Measurements from ENCODE around the gene SETSIP. TPM values are rescaled to one million over a fixed set of nuclear protein-coding genes. Genes with fewer than 3 reads are reported as not detected.
A peak's percentile ranks its signal among the peaks of the same experiment; 100 is the strongest.

SETSIP gene, protein sequence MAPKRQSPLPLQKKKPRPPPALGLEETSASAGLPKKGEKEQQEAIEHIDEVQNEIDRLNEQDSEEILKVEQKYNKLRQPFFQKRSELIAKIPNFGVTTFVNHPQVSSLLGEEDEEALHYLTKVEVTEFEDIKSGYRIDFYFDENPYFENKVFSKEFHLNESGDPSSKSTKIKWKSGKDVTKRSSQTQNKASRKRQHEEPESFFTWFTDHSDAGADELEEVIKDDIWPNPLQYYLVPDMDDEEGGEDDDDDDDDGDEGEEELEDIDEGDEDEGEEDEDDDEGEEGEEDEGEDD
- total RNA-seq = 1 to 10 TPM in 1 of 8 experiments, under 1 TPM in 5, not detected in 2; 0.27 to 1.3 (median 0.71) TPM

- in situ Hi-C loops (cut with MboI; ENCODE audit: low pct_unique_long_range_greater_than_20kb in 2 of 9, low sequenced_read_pairs in 9 of 9, unreplicated experiment in 9 of 9) = no loop called here
- 23 to 76% (median 62%) methylated on average over 2 to 3 of the region's 3 CpGs; no CpG with 5 or more reads in 1 of the 10 experiments for WGBS, 10 experiments
- no peak for ATAC-seq (replicated peaks in 6 of 8)
- H3K4me3 ChIP-seq = no peak within 1 kb of the TSS
- H3K4me1 ChIP-seq (replicated peaks in 1 of 2) = no peaks in the 10 kb centered on the region
- H3K27ac ChIP-seq = no peak within 1 kb of the TSS
Measured at GRCh38 chr1:92075311-92075710, at the start of gene SETSIP. TSS of gene SETSIP (minus strand) at chr1:92075411. CDS start at chr1:92075411, 0 bp downstream.

GRCh38 chr1:92123868-92124267 lies 48.7 kb upstream of the SETSIP start:
- in situ Hi-C loops (cut with MboI; ENCODE audit: low pct_unique_long_range_greater_than_20kb in 2 of 9, low sequenced_read_pairs in 9 of 9, unreplicated experiment in 9 of 9) = no loop called here
- Histone ChIP-seq H3K27ac (no peak overlapping the region), H3K4me3 (no peak overlapping the region), H3K4me1 (replicated peaks in 1 of 2) (no peaks in the 10 kb centered on the region)
- no peak for ATAC-seq (replicated peaks in 6 of 8)
- 0 to 100% (median 89%) methylated on average over 2 to 3 of the region's 3 CpGs; no CpG with 5 or more reads in 2 of the 10 experiments for WGBS, 10 experiments

GRCh38 chr1:92118826-92119225 lies 43.6 kb upstream of the SETSIP start:
- Histone ChIP-seq H3K27ac (no peak overlapping the region), H3K4me1 (replicated peaks in 1 of 2) (no peaks in the 10 kb centered on the region), H3K4me3 (no peak overlapping the region)
- ATAC-seq (replicated peaks in 6 of 8) = no peak
- in situ Hi-C loops (cut with MboI; ENCODE audit: low pct_unique_long_range_greater_than_20kb in 2 of 9, low sequenced_read_pairs in 9 of 9, unreplicated experiment in 9 of 9) = no loop called here
- 25 to 87% (median 52%) methylated on average over 2 to 3 of the region's 3 CpGs; no CpG with 5 or more reads in 1 of the 10 experiments for WGBS, 10 experiments

- ATAC-seq (replicated peaks in 6 of 8) = no peak
- Histone ChIP-seq H3K4me3 (no peak overlapping the region), H3K27ac (no peak overlapping the region), H3K4me1 (replicated peaks in 1 of 2) (no peaks in the 10 kb centered on the region)
- in situ Hi-C loops (cut with MboI; ENCODE audit: low pct_unique_long_range_greater_than_20kb in 2 of 9, low sequenced_read_pairs in 9 of 9, unreplicated experiment in 9 of 9) = no loop called here
- WGBS, 10 experiments = 17 to 100% (median 55%) methylated on average over 1 to 2 of the region's 2 CpGs
Measured at GRCh38 chr1:92117526-92117925, 42.3 kb upstream of the SETSIP start.

DNA sequence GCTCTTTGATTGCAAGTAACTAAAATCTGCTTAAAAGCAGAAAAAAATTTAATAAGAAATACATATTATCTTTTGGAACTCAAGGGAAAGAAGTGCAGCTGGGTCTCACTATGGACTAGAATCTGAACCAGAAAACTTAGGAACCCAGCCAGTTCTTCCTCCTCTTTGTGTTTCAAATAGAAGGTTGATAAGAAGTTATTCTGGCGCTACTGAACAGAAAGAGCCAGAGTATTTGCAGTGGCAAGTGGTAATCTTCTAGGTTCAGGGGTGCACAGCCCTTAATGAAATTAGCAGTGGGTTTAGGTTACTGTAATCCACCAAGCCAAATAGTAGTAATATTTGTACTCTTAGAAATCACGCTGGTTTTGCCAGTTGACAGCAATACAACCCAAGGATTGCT lies 33.4 kb upstream of the SETSIP start:
- no peak for ATAC-seq (replicated peaks in 6 of 8)
- 80 to 100% (median 98%) methylated on average over 1 to 2 of the region's 2 CpGs for WGBS, 10 experiments

DNA sequence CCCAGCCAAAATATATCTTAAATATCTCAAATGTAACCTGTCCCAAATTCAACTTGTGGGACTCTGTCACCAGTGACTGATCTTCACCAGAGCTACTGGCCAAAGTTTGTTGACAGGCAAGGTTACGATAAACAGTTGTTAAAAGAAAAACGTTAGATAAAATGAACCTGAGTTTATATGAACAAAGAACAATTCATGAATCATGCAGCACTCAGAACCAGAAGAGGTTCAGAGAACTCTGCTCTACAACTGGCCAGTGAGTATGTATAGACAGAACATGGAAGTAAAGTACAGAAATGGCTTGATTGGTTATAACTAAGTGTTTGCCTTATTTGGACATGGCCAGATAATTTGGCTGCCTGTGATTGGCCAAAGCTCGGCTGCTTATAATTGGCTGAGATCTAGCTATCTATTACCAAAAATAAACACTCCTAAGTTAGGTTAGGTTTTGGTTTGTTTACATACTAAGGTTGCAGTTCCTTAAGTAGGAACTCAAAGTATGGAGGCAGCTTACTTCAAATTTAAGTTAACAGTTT lies 30.4 kb upstream of the SETSIP start:
- in situ Hi-C loops (cut with MboI; ENCODE audit: low pct_unique_long_range_greater_than_20kb in 2 of 9, low sequenced_read_pairs in 9 of 9, unreplicated experiment in 9 of 9) = no loop called here
- WGBS, 10 experiments = 83 to 100% (median 96%) methylated on average over 1 to 3 of the region's 3 CpGs; no CpG with 5 or more reads in 2 of the 10 experiments
- Histone ChIP-seq H3K4me3 (no peak overlapping the region), H3K27ac (no peak overlapping the region), H3K4me1 (replicated peaks in 1 of 2) (no peaks in the 10 kb centered on the region)
- no peak for ATAC-seq (replicated peaks in 6 of 8)

More for the DNA sequence above, 33.4 kb upstream of the SETSIP start:
- Histone ChIP-seq H3K4me3 (no peak overlapping the region), H3K27ac (no peak overlapping the region), H3K4me1 (replicated peaks in 1 of 2) (no peaks in the 10 kb centered on the region)
- in situ Hi-C loops (cut with MboI; ENCODE audit: low pct_unique_long_range_greater_than_20kb in 2 of 9, low sequenced_read_pairs in 9 of 9, unreplicated experiment in 9 of 9) = no loop called here

- Histone ChIP-seq H3K27ac (no peak overlapping the region), H3K4me1 (replicated peaks in 1 of 2) (no peaks in the 10 kb centered on the region), H3K4me3 (no peak overlapping the region)
- no peak for ATAC-seq (replicated peaks in 6 of 8)
- in situ Hi-C loops (cut with MboI; ENCODE audit: low pct_unique_long_range_greater_than_20kb in 2 of 9, low sequenced_read_pairs in 9 of 9, unreplicated experiment in 9 of 9) = no loop called here
Measured at GRCh38 chr1:92096317-92096716, 21.1 kb upstream of the SETSIP start.

DNA sequence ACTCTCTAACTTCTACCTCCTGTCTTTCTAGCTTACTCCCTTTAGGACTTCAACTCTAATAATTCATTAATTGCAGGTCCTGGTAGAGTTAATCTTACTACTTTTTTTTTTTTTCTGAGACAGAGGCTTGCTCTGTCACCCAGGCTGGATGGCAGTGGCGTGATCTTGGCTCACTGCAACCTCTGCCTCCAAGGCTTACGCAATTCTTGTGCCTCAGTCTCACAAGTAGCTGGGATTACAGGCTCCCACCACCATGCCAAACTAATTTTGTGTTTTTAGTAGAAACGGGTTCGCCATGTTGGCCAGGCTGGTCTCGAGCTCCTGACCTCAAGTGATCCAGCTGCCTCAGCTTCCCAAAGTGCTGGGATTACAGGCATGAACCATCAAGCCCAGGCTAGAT lies 20.7 kb upstream of the SETSIP start:
- H3K4me3 ChIP-seq = no peak overlapping the region
- no peaks in the 10 kb centered on the region for H3K4me1 ChIP-seq (replicated peaks in 1 of 2)
- ATAC-seq (replicated peaks in 6 of 8) = no peak
- in situ Hi-C loops (cut with MboI; ENCODE audit: low pct_unique_long_range_greater_than_20kb in 2 of 9, low sequenced_read_pairs in 9 of 9, unreplicated experiment in 9 of 9) = no loop called here
- no peak overlapping the region for H3K27ac ChIP-seq
- 56 to 100% (median 87%) methylated on average over 1 to 5 of the region's 5 CpGs for WGBS, 10 experiments

DNA sequence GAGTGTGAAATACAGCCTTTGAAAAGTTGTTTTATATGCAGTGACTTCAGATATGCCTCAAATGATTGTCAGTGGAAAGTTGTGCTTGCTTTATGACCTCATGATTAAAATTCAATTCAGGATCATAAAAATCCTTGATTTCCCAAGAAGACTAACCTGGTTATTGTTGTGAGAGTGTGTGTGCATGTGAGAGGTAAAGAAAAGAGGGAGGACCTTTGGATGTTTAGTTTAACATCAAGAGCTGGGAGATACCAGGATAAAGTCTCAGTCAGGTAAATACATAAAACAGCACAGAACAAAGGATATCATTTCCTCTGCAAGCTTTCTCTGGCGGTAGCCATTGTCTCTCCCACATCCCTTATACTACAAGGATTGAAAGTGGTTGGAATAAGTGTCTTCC lies 19.4 kb upstream of the SETSIP start:
- no peak for ATAC-seq (replicated peaks in 6 of 8)
- in situ Hi-C loops (cut with MboI; ENCODE audit: low pct_unique_long_range_greater_than_20kb in 2 of 9, low sequenced_read_pairs in 9 of 9, unreplicated experiment in 9 of 9) = no loop called here
- Histone ChIP-seq H3K4me1 (replicated peaks in 1 of 2) (no peaks in the 10 kb centered on the region), H3K4me3 (no peak overlapping the region), H3K27ac (no peak overlapping the region)
- 83 to 100% (median 100%) methylated on average over 1 of the region's 1 CpG; no CpG with 5 or more reads in 2 of the 10 experiments for WGBS, 10 experiments

DNA sequence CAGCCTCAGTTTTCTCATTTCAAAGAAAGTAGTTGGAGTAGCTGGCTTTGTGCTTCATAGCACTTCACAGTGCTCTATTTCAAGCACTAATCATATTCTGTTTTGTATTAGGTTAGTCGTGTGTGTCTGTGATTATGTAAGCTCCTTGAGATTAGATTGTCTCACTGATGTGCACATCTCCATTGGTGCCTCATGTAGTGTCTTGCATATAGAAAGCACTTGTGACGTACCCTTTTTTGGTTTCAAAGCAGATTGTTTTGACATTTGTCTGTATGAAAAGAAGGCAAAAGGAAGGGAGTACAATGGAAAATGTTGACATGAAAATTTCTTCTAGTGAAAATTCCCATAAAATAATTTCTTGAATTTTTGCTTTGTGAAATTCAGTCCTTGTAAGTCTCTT lies 18.9 kb upstream of the SETSIP start:
- Histone ChIP-seq H3K27ac (no peak overlapping the region), H3K4me1 (replicated peaks in 1 of 2) (no peaks in the 10 kb centered on the region), H3K4me3 (no peak overlapping the region)
- in situ Hi-C loops (cut with MboI; ENCODE audit: low pct_unique_long_range_greater_than_20kb in 2 of 9, low sequenced_read_pairs in 9 of 9, unreplicated experiment in 9 of 9) = no loop called here
- ATAC-seq (replicated peaks in 6 of 8) = peak in 1 of 8 experiments; percentile 48
- WGBS, 10 experiments = 50 to 92% (median 68%) methylated on average over 1 to 2 of the region's 2 CpGs; no CpG with 5 or more reads in 2 of the 10 experiments

DNA sequence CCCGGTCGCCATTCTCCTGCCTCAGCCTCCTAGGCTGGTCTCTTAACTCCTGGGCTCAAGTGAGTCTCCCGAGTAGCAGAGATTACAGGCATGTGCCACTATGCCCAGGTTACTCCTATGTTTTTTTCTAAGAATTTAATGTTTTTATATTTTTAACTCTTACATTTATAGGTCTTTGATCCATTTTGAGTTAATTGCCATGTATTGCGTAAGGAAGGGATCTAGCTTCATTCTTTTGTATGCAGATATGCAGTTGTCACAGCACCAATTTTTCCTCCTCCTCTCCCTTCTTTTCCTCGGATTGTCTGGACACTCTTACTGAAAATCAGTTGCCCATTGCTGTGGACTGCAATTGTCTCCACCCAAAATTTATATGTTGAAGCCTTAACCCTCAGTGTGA lies 16.4 kb upstream of the SETSIP start:
- Histone ChIP-seq H3K4me3 (no peak overlapping the region), H3K4me1 (replicated peaks in 1 of 2) (no peaks in the 10 kb centered on the region), H3K27ac (no peak overlapping the region)
- peak in 1 of 8 experiments; percentile 34 for ATAC-seq (replicated peaks in 6 of 8)
- 47 to 100% (median 91%) methylated on average over 1 to 5 of the region's 5 CpGs; no CpG with 5 or more reads in 1 of the 10 experiments for WGBS, 10 experiments
- in situ Hi-C loops (cut with MboI; ENCODE audit: low pct_unique_long_range_greater_than_20kb in 2 of 9, low sequenced_read_pairs in 9 of 9, unreplicated experiment in 9 of 9) = no loop called here

DNA sequence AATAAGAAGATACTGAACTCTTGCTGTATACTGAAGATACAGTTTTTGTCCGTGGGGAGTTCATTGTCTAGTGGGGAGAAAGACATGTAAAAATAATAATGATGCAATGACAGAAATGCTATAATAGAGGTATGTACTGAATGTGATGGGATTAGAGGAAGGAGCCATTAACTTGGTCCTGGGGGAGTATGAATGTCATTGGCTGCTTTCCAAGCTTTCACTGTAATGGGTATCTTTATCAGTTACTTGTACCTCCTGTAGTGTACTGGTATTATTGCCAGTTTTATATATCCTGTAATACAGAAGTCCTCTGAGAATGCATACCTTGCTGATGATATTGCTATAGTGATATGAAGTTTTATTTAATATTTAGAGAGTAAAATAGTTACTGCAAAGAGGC lies 12.3 kb upstream of the SETSIP start:
- Histone ChIP-seq H3K4me1 (replicated peaks in 1 of 2) (no peaks in the 10 kb centered on the region), H3K4me3 (no peak overlapping the region), H3K27ac (no peak overlapping the region)
- no peak for ATAC-seq (replicated peaks in 6 of 8)
- 40 to 100% (median 77%) methylated on average over 1 of the region's 1 CpG; no CpG with 5 or more reads in 2 of the 10 experiments for WGBS, 10 experiments
- in situ Hi-C loops (cut with MboI; ENCODE audit: low pct_unique_long_range_greater_than_20kb in 2 of 9, low sequenced_read_pairs in 9 of 9, unreplicated experiment in 9 of 9) = no loop called here

- Histone ChIP-seq H3K4me3 (no peak overlapping the region), H3K4me1 (replicated peaks in 1 of 2) (no peaks in the 10 kb centered on the region), H3K27ac (no peak overlapping the region)
- 71 to 100% (median 88%) methylated on average over 1 to 4 of the region's 4 CpGs; no CpG with 5 or more reads in 3 of the 10 experiments for WGBS, 10 experiments
- no peak for ATAC-seq (replicated peaks in 6 of 8)
- in situ Hi-C loops (cut with MboI; ENCODE audit: low pct_unique_long_range_greater_than_20kb in 2 of 9, low sequenced_read_pairs in 9 of 9, unreplicated experiment in 9 of 9) = no loop called here
Measured at GRCh38 chr1:92085727-92086126, 10.5 kb upstream of the SETSIP start.

- no peaks in the 10 kb centered on the region for H3K4me1 ChIP-seq (replicated peaks in 1 of 2)
- WGBS, 10 experiments = 50 to 100% (median 84%) methylated on average over 1 of the region's 1 CpG; no CpG with 5 or more reads in 4 of the 10 experiments
- no peak overlapping the region for H3K4me3 ChIP-seq
- in situ Hi-C loops (cut with MboI; ENCODE audit: low pct_unique_long_range_greater_than_20kb in 2 of 9, low sequenced_read_pairs in 9 of 9, unreplicated experiment in 9 of 9) = no loop called here
- H3K27ac ChIP-seq = no peak overlapping the region
- no peak for ATAC-seq (replicated peaks in 6 of 8)
Measured at GRCh38 chr1:92084651-92085050, 9.4 kb upstream of the SETSIP start.
